Measurements from ENCODE around the gene RTN4. TPM values are rescaled to one million over a fixed set of nuclear protein-coding genes. Genes with fewer than 3 reads are reported as not detected.

Gene RTN4
- total RNA-seq, 1 donor from 2014 or later, result 819 TPM

GRCh38 chr2:55063226-55063625 lies 13.0 kb upstream of the RTN4 start:
- no peak for DNase-seq (ENCODE audit: low spot score)
- H3K27me3 Mint-ChIP-seq (ENCODE audit: low read depth), result no peaks in the 10 kb centered on the region
- H3K4me1 Mint-ChIP-seq (ENCODE audit: low read depth), result no peaks in the 10 kb centered on the region
- no peaks in the 10 kb centered on the region for H3K36me3 Mint-ChIP-seq (ENCODE audit: low read depth)
- TF ChIP-seq, protein P1, sequence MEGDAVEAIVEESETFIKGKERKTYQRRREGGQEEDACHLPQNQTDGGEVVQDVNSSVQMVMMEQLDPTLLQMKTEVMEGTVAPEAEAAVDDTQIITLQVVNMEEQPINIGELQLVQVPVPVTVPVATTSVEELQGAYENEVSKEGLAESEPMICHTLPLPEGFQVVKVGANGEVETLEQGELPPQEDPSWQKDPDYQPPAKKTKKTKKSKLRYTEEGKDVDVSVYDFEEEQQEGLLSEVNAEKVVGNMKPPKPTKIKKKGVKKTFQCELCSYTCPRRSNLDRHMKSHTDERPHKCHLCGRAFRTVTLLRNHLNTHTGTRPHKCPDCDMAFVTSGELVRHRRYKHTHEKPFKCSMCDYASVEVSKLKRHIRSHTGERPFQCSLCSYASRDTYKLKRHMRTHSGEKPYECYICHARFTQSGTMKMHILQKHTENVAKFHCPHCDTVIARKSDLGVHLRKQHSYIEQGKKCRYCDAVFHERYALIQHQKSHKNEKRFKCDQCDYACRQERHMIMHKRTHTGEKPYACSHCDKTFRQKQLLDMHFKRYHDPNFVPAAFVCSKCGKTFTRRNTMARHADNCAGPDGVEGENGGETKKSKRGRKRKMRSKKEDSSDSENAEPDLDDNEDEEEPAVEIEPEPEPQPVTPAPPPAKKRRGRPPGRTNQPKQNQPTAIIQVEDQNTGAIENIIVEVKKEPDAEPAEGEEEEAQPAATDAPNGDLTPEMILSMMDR (IDR thresholded peaks at IDR 0.05), result no peak
- H3K4me3 Mint-ChIP-seq (ENCODE audit: unreplicated experiment), result no peak overlapping the region
- H3K27ac Mint-ChIP-seq (ENCODE audit: unreplicated experiment), result no peak overlapping the region
- no peaks in the 10 kb centered on the region for H3K9me3 Mint-ChIP-seq (ENCODE audit: low read depth)

DNA sequence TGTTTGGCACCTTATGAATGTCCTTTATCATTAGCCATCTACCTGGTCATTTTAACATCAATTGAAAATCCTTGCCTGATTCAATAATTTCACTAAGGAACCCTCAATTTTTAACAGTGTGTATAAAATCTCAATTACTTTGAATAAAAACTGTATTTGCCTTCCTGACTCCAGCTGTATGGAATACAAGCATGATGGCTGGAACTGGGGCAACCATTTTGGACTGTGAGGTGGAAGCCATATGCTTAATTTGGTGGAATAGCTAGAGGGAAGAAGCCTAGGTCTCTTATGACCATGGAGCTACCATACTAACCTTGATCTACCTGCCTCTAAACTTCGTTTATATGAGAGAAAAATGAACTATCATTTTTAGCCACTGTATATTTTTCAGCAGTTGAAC lies 12.5 kb upstream of the RTN4 start:
- Mint-ChIP-seq H3K4me3 (ENCODE audit: unreplicated experiment) (no peak overlapping the region), H3K27me3 (ENCODE audit: low read depth) (no peaks in the 10 kb centered on the region), H3K4me1 (ENCODE audit: low read depth) (no peaks in the 10 kb centered on the region), H3K9me3 (ENCODE audit: low read depth) (no peaks in the 10 kb centered on the region), H3K36me3 (ENCODE audit: low read depth) (no peaks in the 10 kb centered on the region), H3K27ac (ENCODE audit: unreplicated experiment) (no peak overlapping the region)
- TF ChIP-seq, protein P1 (IDR thresholded peaks at IDR 0.05), result no peak
- no peak for DNase-seq (ENCODE audit: low spot score)

DNA sequence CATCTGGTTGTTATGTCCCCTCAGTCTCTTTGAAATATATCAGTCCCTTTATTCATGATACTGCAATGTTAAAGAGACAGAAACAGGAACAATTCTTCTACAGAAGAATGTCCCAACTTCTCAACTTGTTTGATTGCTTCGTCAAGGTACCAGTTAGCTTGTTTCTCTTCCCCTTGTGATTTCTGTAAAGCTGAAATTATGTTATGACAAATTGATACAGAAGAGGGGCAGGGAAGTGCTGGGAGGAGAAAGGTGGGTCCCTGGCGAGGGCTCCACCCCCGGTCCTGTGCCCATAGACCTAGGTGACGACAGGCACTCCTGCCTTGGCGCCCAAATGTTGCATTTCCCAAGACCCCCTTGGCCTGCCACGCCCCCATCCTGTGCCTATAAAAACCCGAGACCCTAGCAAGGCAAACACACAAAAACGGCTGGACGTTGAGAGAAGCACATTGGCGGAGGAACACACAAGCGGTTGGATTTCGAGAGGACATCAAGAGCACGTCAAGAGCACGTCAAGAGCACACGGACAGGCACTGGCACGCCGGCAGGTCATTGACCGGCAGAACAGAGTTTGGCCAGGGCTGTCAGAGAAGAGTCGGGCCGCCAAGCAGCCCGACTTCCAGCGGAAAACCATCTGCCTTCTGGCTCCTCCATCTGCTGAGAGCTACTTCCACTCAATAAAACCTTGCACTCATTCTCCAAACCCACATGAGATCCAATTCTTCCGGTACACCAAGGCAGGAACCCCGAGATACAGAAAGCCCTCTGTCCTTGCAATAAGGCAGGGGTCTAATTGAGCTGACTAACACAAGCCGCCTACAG lies 11.5 kb upstream of the RTN4 start:
- no peak overlapping the region for H3K4me3 Mint-ChIP-seq (ENCODE audit: unreplicated experiment)
- no peak for DNase-seq (ENCODE audit: low spot score)
- peaks cover 4% of the 10 kb centered on the region for H3K4me1 Mint-ChIP-seq (ENCODE audit: low read depth)
- H3K27me3 Mint-ChIP-seq (ENCODE audit: low read depth), result no peaks in the 10 kb centered on the region
- TF ChIP-seq, protein P1 (IDR thresholded peaks at IDR 0.05), result no peak
- no peaks in the 10 kb centered on the region for H3K9me3 Mint-ChIP-seq (ENCODE audit: low read depth)
- H3K27ac Mint-ChIP-seq (ENCODE audit: unreplicated experiment), result no peak overlapping the region
- no peaks in the 10 kb centered on the region for H3K36me3 Mint-ChIP-seq (ENCODE audit: low read depth)

GRCh38 chr2:55059793-55060192 lies 9.5 kb upstream of the RTN4 start:
- Mint-ChIP-seq H3K9me3 (ENCODE audit: low read depth) (no peaks in the 10 kb centered on the region), H3K27me3 (ENCODE audit: low read depth) (no peaks in the 10 kb centered on the region), H3K27ac (ENCODE audit: unreplicated experiment) (no peak overlapping the region), H3K4me3 (ENCODE audit: unreplicated experiment) (no peak overlapping the region), H3K36me3 (ENCODE audit: low read depth) (no peaks in the 10 kb centered on the region), H3K4me1 (ENCODE audit: low read depth) (peaks cover 8% of the 10 kb centered on the region)
- no peak for DNase-seq (ENCODE audit: low spot score)
- TF ChIP-seq, protein P1 (IDR thresholded peaks at IDR 0.05), result no peak

- no peak for DNase-seq (ENCODE audit: low spot score)
- Mint-ChIP-seq H3K9me3 (ENCODE audit: low read depth) (no peaks in the 10 kb centered on the region), H3K4me1 (ENCODE audit: low read depth) (peaks cover 12% of the 10 kb centered on the region), H3K4me3 (ENCODE audit: unreplicated experiment) (no peak overlapping the region), H3K36me3 (ENCODE audit: low read depth) (no peaks in the 10 kb centered on the region), H3K27ac (ENCODE audit: unreplicated experiment) (no peak overlapping the region), H3K27me3 (ENCODE audit: low read depth) (no peaks in the 10 kb centered on the region)
- TF ChIP-seq, protein P1 (IDR thresholded peaks at IDR 0.05), result no peak
Observed at GRCh38 chr2:55057474-55057873, 7.2 kb upstream of the RTN4 start.

All from chondrocyte (in vitro differentiated cells).